Measurements from ENCODE around the gene PSG1. TPM values are rescaled to one million over a fixed set of nuclear protein-coding genes. Genes with fewer than 3 reads are reported as not detected.
"Not testable (repeated sequence)": the region's sequence is repeated elsewhere in the genome, so short reads cannot be mapped to it uniquely, and the experiment has no call there.

The PSG1 gene
- total RNA-seq (under 1 TPM in 1 of 2 donors, not detected in 1; 0.61 TPM), polyA plus RNA-seq (ENCODE audit: insufficient read length in 2 of 2) (under 1 TPM in 1 of 2 donors, not detected in 1; 0.33 TPM)
- long read RNA-seq, donor 1, result 0 reads
- long read RNA-seq, donor 2, result 0 reads
- long read RNA-seq, donor 3, result 0 reads
- long read RNA-seq, donor 4, result 0 reads

DNA sequence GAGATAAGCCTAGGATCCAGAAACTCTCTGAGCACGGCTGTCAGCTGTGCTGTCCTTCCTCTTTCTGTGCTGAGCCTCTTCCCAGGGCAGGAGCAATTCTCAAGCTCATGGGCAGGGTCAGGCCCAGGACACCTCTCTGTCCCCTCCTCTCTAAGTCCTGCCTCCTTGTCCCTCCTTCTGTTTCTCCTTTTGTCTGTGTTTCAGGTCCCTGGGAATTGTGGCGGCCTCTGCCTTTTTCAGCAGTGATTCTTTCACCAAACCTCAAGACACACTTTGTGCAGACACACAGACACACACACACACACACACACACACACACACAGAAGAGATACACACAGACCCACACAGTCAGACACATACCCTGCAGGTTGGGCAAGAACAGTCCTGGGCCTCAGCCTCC lies at the start of gene PSG1:
Gene PSG1, minus strand, starts transcription at position 101 of the 400 bp plus-strand sequence. CDS start 132 bp downstream, outside the sequence.
- H3K36me3 ChIP-seq (ENCODE audit: control insufficient read depth, insufficient read depth, low read length), result no peaks in the 10 kb centered on the region

DNA sequence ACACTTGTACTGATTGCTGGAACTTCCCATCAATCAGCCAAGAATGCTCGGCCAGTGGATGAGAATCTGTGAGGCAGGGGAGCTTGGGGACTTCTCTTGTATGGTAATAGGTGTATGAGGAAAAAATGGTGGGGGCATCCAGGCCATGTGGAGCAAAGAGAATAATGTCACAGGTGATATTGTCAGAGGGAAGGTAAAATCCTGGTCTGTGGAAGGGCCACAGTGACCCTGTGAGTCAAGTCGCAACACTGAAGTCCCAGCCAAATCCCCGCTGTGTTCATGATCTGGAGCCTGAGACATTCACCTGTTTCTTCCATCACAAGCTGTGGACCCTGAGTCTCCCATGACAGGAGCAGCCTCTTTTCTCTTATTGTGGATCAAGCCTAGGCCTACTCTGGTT lies 49.4 kb upstream of the PSG1 start:
- H3K27ac ChIP-seq (ENCODE audit: low read depth, low read length), result no peak overlapping the region
- H3K27me3 ChIP-seq (ENCODE audit: control insufficient read depth, insufficient read depth, low read length), result no peaks in the 10 kb centered on the region
- no peak for DNase-seq (ENCODE audit: low read depth in 4 of 6, low spot score in 6 of 6)
- H3K4me1 ChIP-seq (ENCODE audit: control insufficient read depth, insufficient read depth, low read length), result no peaks in the 10 kb centered on the region
- H3K9me3 ChIP-seq (ENCODE audit: control insufficient read depth, insufficient read depth, low read length), result no peaks in the 10 kb centered on the region
- no peak overlapping the region for H3K4me3 ChIP-seq (ENCODE audit: low read depth, low read length)
- WGBS (ENCODE audit: insufficient coverage), result 87% methylated on average over 3 of the region's 3 CpGs
- H3K36me3 ChIP-seq (ENCODE audit: control insufficient read depth, insufficient read depth, low read length), result no peaks in the 10 kb centered on the region

More for the DNA sequence above, at the start of gene PSG1:
- no peaks in the 10 kb centered on the region for H3K27me3 ChIP-seq (ENCODE audit: control insufficient read depth, insufficient read depth, low read length)
- no peak within 1 kb of the TSS for H3K27ac ChIP-seq (ENCODE audit: low read depth, low read length)
- no peak for DNase-seq (ENCODE audit: low read depth in 4 of 6, low spot score in 6 of 6)
- no peak within 1 kb of the TSS for H3K4me3 ChIP-seq (ENCODE audit: low read depth, low read length)
- 84% methylated on average over 2 of the region's 2 CpGs for WGBS (ENCODE audit: insufficient coverage)
- no peaks in the 10 kb centered on the region for H3K9me3 ChIP-seq (ENCODE audit: control insufficient read depth, insufficient read depth, low read length)
- H3K4me1 ChIP-seq (ENCODE audit: control insufficient read depth, insufficient read depth, low read length), result no peaks in the 10 kb centered on the region

DNA sequence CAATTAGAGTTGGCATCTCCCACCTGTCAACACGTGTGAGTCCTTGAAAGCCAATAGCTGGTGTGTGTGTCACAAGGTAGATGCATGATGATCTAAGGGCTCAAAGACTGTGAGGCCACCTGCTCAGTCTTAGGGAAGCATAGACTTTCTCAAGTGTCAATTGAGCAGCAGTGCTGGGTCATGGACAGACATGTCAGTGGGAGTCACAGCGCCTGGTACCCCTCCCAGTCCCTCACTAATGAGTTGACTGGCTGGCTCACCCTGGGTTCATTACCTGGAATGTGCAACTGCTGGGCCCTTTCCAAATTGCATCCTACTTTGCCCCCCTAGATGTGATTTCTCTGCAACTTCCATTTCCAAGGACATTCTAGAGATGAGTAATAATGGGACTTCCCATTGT lies 47.3 kb upstream of the PSG1 start:
- H3K9me3 ChIP-seq (ENCODE audit: control insufficient read depth, insufficient read depth, low read length), result no peaks in the 10 kb centered on the region
- WGBS (ENCODE audit: insufficient coverage), result 59% methylated on average over 2 of the region's 2 CpGs
- no peaks in the 10 kb centered on the region for H3K36me3 ChIP-seq (ENCODE audit: control insufficient read depth, insufficient read depth, low read length)
- H3K27me3 ChIP-seq (ENCODE audit: control insufficient read depth, insufficient read depth, low read length), result no peaks in the 10 kb centered on the region
- H3K27ac ChIP-seq (ENCODE audit: low read depth, low read length), result no peak overlapping the region
- H3K4me3 ChIP-seq (ENCODE audit: low read depth, low read length), result no peak overlapping the region
- no peaks in the 10 kb centered on the region for H3K4me1 ChIP-seq (ENCODE audit: control insufficient read depth, insufficient read depth, low read length)
- no peak for DNase-seq (ENCODE audit: low read depth in 4 of 6, low spot score in 6 of 6)

DNA sequence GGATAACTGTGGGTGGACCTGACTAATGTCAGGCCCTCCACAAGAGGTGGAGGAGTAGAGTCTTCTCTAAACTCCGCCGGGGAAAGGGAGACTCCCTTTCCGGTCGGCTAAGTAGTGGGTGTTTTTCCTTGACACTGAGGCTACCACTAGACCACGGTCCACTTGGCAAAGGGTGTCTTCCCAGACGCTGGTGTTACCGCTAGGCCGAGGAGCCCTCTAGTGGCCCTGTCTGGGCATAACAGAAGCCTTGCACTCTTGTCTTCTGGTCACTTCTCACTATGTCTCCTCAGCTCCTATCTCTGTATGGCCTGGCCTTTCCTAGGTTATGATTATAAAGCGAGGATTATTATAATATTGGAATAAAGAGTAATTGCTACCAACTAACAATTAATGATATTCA lies 43.6 kb upstream of the PSG1 start:
- H3K4me3 ChIP-seq (ENCODE audit: low read depth, low read length); H3K27me3 ChIP-seq (ENCODE audit: control insufficient read depth, insufficient read depth, low read length); DNase-seq (ENCODE audit: low read depth in 4 of 6, low spot score in 6 of 6); H3K9me3 ChIP-seq (ENCODE audit: control insufficient read depth, insufficient read depth, low read length); H3K27ac ChIP-seq (ENCODE audit: low read depth, low read length); H3K4me1 ChIP-seq (ENCODE audit: control insufficient read depth, insufficient read depth, low read length); H3K36me3 ChIP-seq (ENCODE audit: control insufficient read depth, insufficient read depth, low read length): not testable (repeated sequence)
- WGBS (ENCODE audit: insufficient coverage), result 45% methylated on average over 7 of the region's 9 CpGs

DNA sequence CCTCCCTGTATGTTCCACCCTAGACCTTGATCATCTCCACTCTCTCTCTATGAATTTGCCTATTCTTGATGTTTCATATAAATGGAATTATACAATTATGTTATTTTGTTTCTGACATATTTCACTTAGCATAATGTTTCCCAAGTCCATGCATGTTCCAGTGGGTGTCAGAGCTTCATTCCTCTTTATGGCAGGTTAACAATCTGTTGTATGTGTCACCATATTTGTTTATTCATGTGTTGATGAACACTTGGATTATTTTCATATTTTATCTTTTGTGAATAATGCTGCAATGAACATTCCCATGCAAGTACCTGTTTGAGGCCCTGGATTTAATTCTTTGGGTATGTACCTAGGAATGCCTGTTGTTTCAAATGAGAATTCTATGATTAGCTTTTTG lies 41.5 kb upstream of the PSG1 start:
- not testable (repeated sequence) for H3K4me1 ChIP-seq (ENCODE audit: control insufficient read depth, insufficient read depth, low read length); DNase-seq (ENCODE audit: low read depth in 4 of 6, low spot score in 6 of 6); H3K4me3 ChIP-seq (ENCODE audit: low read depth, low read length); H3K27ac ChIP-seq (ENCODE audit: low read depth, low read length); H3K9me3 ChIP-seq (ENCODE audit: control insufficient read depth, insufficient read depth, low read length); H3K36me3 ChIP-seq (ENCODE audit: control insufficient read depth, insufficient read depth, low read length); H3K27me3 ChIP-seq (ENCODE audit: control insufficient read depth, insufficient read depth, low read length)

DNA sequence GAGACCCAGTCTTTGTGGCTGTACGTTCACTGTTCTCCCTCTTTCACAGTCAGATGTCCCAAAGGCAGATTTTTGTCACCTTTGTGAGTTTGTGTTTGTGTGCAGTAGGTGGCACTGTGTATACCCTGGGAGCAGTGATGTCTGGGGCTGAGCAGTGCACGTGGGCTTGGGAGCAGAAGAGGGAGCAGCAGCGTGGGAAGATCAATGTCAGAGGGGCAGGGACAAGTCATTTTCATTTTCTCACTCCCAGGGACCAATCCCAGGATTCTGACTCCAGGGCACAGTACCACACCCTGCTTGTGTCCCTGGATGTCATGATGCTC lies 40.2 kb upstream of the PSG1 start:
- Histone ChIP-seq H3K36me3 (ENCODE audit: control insufficient read depth, insufficient read depth, low read length) (no peaks in the 10 kb centered on the region), H3K4me1 (ENCODE audit: control insufficient read depth, insufficient read depth, low read length) (no peaks in the 10 kb centered on the region), H3K9me3 (ENCODE audit: control insufficient read depth, insufficient read depth, low read length) (no peaks in the 10 kb centered on the region), H3K27ac (ENCODE audit: low read depth, low read length) (no peak overlapping the region), H3K4me3 (ENCODE audit: low read depth, low read length) (no peak overlapping the region), H3K27me3 (ENCODE audit: control insufficient read depth, insufficient read depth, low read length) (no peaks in the 10 kb centered on the region)
- no peak for DNase-seq (ENCODE audit: low read depth in 4 of 6, low spot score in 6 of 6)
- 10% methylated on average over 2 of the region's 3 CpGs for WGBS (ENCODE audit: insufficient coverage)

DNA sequence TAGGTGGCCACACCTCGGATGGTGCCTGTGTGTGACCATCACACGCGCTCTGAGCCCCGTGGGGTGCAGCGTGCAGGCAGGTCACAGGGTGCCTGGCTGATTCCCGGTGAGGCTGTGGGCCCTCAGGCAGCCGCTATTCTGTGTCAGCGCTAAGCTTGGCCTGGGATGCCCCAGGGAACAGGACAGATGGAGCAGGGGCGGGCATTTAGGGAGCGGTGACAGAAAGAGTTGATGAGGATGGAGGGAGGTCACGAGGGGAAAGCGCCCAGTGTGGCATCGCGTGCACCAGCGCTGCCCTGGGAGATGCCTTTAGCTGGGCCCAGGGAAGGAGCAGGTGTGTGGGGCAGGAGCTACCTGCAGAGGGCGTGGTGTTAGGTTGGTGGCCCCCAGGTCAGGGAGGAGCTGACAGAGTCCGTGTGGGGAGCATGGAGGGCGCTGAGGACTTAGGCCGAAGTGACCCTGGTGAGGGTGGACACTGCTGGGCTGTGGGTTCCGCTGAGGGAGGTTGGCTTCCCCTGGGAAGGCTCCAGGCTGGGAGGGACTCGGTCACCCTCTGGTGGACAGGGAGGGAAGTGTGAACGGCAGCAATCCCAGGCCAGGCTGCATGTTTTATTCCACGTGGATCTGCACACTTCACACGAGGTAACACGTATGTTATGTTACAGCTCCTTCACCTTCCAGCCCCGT lies 39.7 kb upstream of the PSG1 start:
- not testable (repeated sequence) for H3K27me3 ChIP-seq (ENCODE audit: control insufficient read depth, insufficient read depth, low read length); H3K9me3 ChIP-seq (ENCODE audit: control insufficient read depth, insufficient read depth, low read length); H3K4me1 ChIP-seq (ENCODE audit: control insufficient read depth, insufficient read depth, low read length); H3K27ac ChIP-seq (ENCODE audit: low read depth, low read length); H3K4me3 ChIP-seq (ENCODE audit: low read depth, low read length); H3K36me3 ChIP-seq (ENCODE audit: control insufficient read depth, insufficient read depth, low read length); DNase-seq (ENCODE audit: low read depth in 4 of 6, low spot score in 6 of 6)
- 73% methylated on average over 25 of the region's 26 CpGs for WGBS (ENCODE audit: insufficient coverage)

DNA sequence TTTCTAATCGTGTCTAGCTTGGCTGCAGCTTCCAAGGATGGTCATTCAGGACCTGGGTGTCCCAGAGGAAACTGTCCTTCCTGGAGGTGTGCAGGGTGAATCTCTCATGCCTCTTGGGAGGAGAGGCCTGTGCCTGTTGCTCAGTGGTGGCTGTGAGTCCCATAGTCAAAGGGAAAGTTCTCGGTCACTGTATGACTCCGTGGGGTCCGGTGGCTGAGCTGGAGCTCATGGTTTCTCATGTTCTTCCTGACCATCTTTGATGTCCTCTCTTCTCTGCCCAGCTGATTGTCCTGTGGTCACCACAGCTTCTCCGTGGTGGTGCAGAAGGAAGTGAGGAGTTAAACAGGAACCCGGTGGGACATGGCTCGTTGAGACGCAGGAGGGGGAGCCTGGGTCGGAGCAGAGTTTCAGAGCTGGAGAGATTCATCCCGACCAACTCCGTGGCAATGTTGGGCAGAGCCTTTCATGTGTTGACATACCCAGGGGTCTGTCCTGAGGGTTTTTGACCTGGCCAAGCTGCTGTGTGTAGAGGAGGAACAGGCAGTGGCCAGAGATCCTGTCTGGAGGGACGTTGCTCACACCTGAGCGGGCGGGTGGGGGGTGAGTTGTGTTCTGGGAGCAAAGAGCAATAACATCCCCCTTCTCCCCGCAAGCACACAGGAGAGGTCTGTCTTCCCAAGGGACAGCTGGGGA lies 39.0 kb upstream of the PSG1 start:
- not testable (repeated sequence) for H3K4me1 ChIP-seq (ENCODE audit: control insufficient read depth, insufficient read depth, low read length); DNase-seq (ENCODE audit: low read depth in 4 of 6, low spot score in 6 of 6); H3K27ac ChIP-seq (ENCODE audit: low read depth, low read length)

DNA sequence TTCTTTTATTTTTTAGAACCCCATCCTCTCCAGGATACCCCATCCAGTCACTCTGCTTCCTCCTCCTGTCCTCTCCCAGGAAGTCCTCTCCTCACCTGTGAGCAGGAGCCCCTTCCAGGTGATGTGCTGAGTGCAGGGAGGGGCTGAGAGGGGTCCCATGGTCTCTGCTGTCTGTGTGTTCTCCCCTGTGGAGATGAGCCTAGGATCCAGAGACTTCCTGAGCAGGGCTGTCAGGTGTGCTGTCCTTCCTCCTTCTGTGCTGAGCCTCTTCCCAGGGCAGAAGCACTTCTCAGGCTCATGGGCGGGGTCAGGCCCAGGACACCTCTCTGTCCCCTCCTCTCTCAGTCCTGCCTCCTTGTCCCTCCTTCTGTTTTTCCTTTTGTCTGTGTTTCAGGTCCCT lies 38.1 kb upstream of the PSG1 start, which contains the start of gene PSG6:
Gene PSG6, minus strand, starts transcription at position 261 of the 400 bp plus-strand sequence. Its CDS starts 102 bp downstream, at position 159.
- not testable (repeated sequence) for H3K9me3 ChIP-seq (ENCODE audit: control insufficient read depth, insufficient read depth, low read length); H3K27ac ChIP-seq (ENCODE audit: low read depth, low read length); H3K4me3 ChIP-seq (ENCODE audit: low read depth, low read length); H3K36me3 ChIP-seq (ENCODE audit: control insufficient read depth, insufficient read depth, low read length); DNase-seq (ENCODE audit: low read depth in 4 of 6, low spot score in 6 of 6); H3K27me3 ChIP-seq (ENCODE audit: control insufficient read depth, insufficient read depth, low read length); H3K4me1 ChIP-seq (ENCODE audit: control insufficient read depth, insufficient read depth, low read length)
- 67% methylated on average over 1 of the region's 1 CpG for WGBS (ENCODE audit: insufficient coverage)

More for the DNA sequence above, 39.0 kb upstream of the PSG1 start:
- 87% methylated on average over 13 of the region's 15 CpGs for WGBS (ENCODE audit: insufficient coverage)
- H3K36me3 ChIP-seq (ENCODE audit: control insufficient read depth, insufficient read depth, low read length); H3K4me3 ChIP-seq (ENCODE audit: low read depth, low read length); H3K27me3 ChIP-seq (ENCODE audit: control insufficient read depth, insufficient read depth, low read length); H3K9me3 ChIP-seq (ENCODE audit: control insufficient read depth, insufficient read depth, low read length): not testable (repeated sequence)

DNA sequence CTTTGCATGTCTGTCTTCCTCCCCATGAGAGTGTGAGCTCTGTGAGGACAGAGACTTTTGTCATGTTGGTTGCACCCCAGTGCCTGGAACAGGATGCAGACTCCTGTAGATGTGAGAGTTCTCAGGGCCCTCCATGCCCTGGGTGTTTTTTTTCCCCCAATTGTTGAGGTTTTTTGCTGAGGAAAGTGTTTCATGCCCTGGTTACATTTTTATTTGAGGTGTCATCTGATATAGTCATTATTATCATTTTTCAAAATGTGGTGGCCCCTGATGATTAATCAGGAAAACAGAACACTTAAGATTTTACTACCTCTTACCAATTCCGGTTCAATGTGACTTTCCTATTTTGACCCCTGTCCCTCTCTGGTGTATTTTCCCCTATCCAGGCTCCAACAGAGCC lies 37.4 kb upstream of the PSG1 start:
- WGBS (ENCODE audit: insufficient coverage), result 88% methylated on average over 1 of the region's 1 CpG
- H3K27me3 ChIP-seq (ENCODE audit: control insufficient read depth, insufficient read depth, low read length); H3K4me3 ChIP-seq (ENCODE audit: low read depth, low read length); H3K9me3 ChIP-seq (ENCODE audit: control insufficient read depth, insufficient read depth, low read length); H3K4me1 ChIP-seq (ENCODE audit: control insufficient read depth, insufficient read depth, low read length); DNase-seq (ENCODE audit: low read depth in 4 of 6, low spot score in 6 of 6); H3K36me3 ChIP-seq (ENCODE audit: control insufficient read depth, insufficient read depth, low read length); H3K27ac ChIP-seq (ENCODE audit: low read depth, low read length): not testable (repeated sequence)

Data from spinal cord (tissue), 10 donors.